HepG2 (cell line): ENCODE results near the gene MYO18B. TPM values are rescaled to one million over a fixed set of nuclear protein-coding genes. Genes with fewer than 3 reads are reported as not detected.

Experiments
- AGO2 ChIP-seq: fragments of 200-400 bp; formaldehyde crosslinking; optimal IDR thresholded peaks from 2 replicates; pipeline ENCODE3; 2017; ENCODE audit warnings: mild to moderate bottlenecking, low read depth, low read length, moderate library complexity
- CBFB ChIP-seq: sonication (generic); formaldehyde crosslinking; IDR thresholded peaks from 2 replicates; pipeline ENCODE4 v1.4.0; 2020; ENCODE audit warnings: missing genetic modification reagents
- E2F1 ChIP-seq: sonication (generic); formaldehyde crosslinking; IDR thresholded peaks from 2 replicates; pipeline ENCODE4 v1.5.0; 2020; ENCODE audit warnings: missing genetic modification reagents
- EP300 ChIP-seq, 3 experiments: sonication (generic) in 1 of 3; formaldehyde crosslinking in 1 of 3; IDR thresholded peaks; 2 replicates each; pipeline versions ENCODE4 v1.5.1 to v1.6.1; 2011 to 2020; ENCODE audit warnings: low read depth in 2 of 3, low read length in 2 of 3, borderline replicate concordance in 1 of 3, improper control_type of control experiment in 1 of 3, mild to moderate bottlenecking in 1 of 3, missing genetic modification reagents in 1 of 3, moderate library complexity in 1 of 3
- GABPA ChIP-seq, 2 experiments: IDR thresholded peaks; 2 replicates each; pipeline ENCODE4 v1.6.1; 2011 to 2016; ENCODE audit warnings: low read depth in 2 of 2, low read length in 1 of 2, missing biosample characterization in 1 of 2, missing genetic modification characterization in 1 of 2
- ISL2 ChIP-seq: sonication (generic); formaldehyde crosslinking; IDR thresholded peaks from 2 replicates; pipeline ENCODE4 v1.5.0; 2020; ENCODE audit warnings: missing genetic modification reagents
- MLXIP ChIP-seq: sonication (generic); formaldehyde crosslinking; IDR thresholded peaks from 2 replicates; pipeline ENCODE4 v1.9.0; 2021; ENCODE audit warnings: missing genetic modification reagents, borderline replicate concordance
- RBM22 ChIP-seq: fragments of 200-400 bp; formaldehyde crosslinking; optimal IDR thresholded peaks from 2 replicates; pipeline ENCODE3; 2017; ENCODE audit warnings: mild to moderate bottlenecking, low read length, moderate library complexity
- TEAD2 ChIP-seq: sonication (generic); formaldehyde crosslinking; IDR thresholded peaks from 2 replicates; pipeline ENCODE4 v1.9.0; 2021; ENCODE audit warnings: missing genetic modification reagents
- TRAFD1 ChIP-seq: sonication (generic); formaldehyde crosslinking; IDR thresholded peaks from 2 replicates; pipeline ENCODE4 v1.5.1; 2020; ENCODE audit warnings: missing genetic modification reagents, mild to moderate bottlenecking, borderline replicate concordance
- XRCC5 ChIP-seq: fragments of 200-400 bp; formaldehyde crosslinking; optimal IDR thresholded peaks from 2 replicates; pipeline ENCODE3; 2017; ENCODE audit warnings: mild to moderate bottlenecking, low read length
- ZBED4 ChIP-seq: sonication (generic); formaldehyde crosslinking; IDR thresholded peaks from 2 replicates; pipeline ENCODE4 v1.4.0; 2020; ENCODE audit warnings: missing genetic modification reagents, borderline replicate concordance
- ZNF672 ChIP-seq: sonication (generic); formaldehyde crosslinking; IDR thresholded peaks from 2 replicates; pipeline ENCODE4 v1.8.1; 2022; ENCODE audit warnings: missing genetic modification reagents
- ZNF710 ChIP-seq: sonication (generic); formaldehyde crosslinking; IDR thresholded peaks from 2 replicates; pipeline ENCODE4 v1.5.0; 2020; ENCODE audit warnings: mild to moderate bottlenecking, missing genetic modification reagents, borderline replicate concordance
- ZNF784 ChIP-seq: sonication (generic); formaldehyde crosslinking; IDR thresholded peaks from 2 replicates; pipeline ENCODE4 v1.5.1; 2020; ENCODE audit warnings: missing genetic modification reagents, mild to moderate bottlenecking, borderline replicate concordance
- polyA plus RNA-seq, 8 experiments: library from polyadenylated mRNA; depleted of rRNA in 3 of 8; stranded (reverse) in 7 of 8; unstranded in 1 of 8; fragments of >200 nt; fragmentation: Illumina TruSeq in 4 of 8; extraction: Trizol in 4 of 8; gene quantifications; 2 replicates each; pipeline versions ENCODE4 v1.2.1 to v1.2.3, GENCODE V29; 2011 to 2016; ENCODE audit warnings: low read depth in 4 of 8, missing spikeins in 1 of 8, mixed read lengths in 1 of 8; ENCODE audit not compliant: insufficient read depth in 1 of 8
- total RNA-seq, 5 experiments: library from RNA; depleted of rRNA; stranded (reverse); fragments of >200 nt; fragmentation: Illumina TruSeq; extraction: Trizol; gene quantifications; 2 replicates each; pipeline ENCODE4 v1.2.3, GENCODE V29; 2016; ENCODE audit warnings: low read depth in 1 of 5

MYO18B gene
- total and polyA plus RNA-seq, 2 of the 13 experiments (the other 11 are each of a cell fraction or from before 2014, with no cell fraction given): 0.01 TPM; not detected in 1

GRCh38 chr22:25953919-25954318, 211.9 kb downstream of the MYO18B start (continued):
- no peak for TF ChIP-seq TRAFD1 (CRISPR knock-in tag)
- peak; percentile 80 for TF ChIP-seq ISL2
- TF ChIP-seq ZNF710 (CRISPR knock-in tag): peak; percentile 22; the same call in 1 of the 2 replicates
- TF ChIP-seq XRCC5: no peak
- TF ChIP-seq CBFB (CRISPR knock-in tag): 0 out of 2 replicates have a peak, but pooled peaks have one; percentile 21
- TF ChIP-seq ZBED4 (CRISPR knock-in tag): peak; percentile 54; the same call in 1 of the 2 replicates
- no peak for TF ChIP-seq GABPA (IDR thresholded peaks at IDR 0.05; ENCODE audit: low read depth, low read length)
- no peak for TF ChIP-seq GABPA (CRISPR knock-in tag; IDR thresholded peaks at IDR 0.05; ENCODE audit: low read depth)
- TF ChIP-seq RBM22: no peak
- TF ChIP-seq MLXIP (CRISPR knock-in tag): no peak
- peak; percentile 74 to 86; a peak in 3 of 4 replicates for TF ChIP-seq EP300 (IDR thresholded peaks at IDR 0.05; ENCODE audit: low read depth in 2 of 2, low read length in 2 of 2)
- TF ChIP-seq EP300 (CRISPR knock-in tag; IDR thresholded peaks at IDR 0.05; ENCODE audit: borderline replicate concordance): peak; percentile 11; the same call in 1 of the 2 replicates
- TF ChIP-seq E2F1 (CRISPR knock-in tag): no peak
- TF ChIP-seq ZNF672 (CRISPR knock-in tag): no peak
- no peak for TF ChIP-seq TEAD2
- TF ChIP-seq AGO2: no peak
- TF ChIP-seq ZNF784 (CRISPR knock-in tag): no peak
